NCI-H82 (cell line): Measurements from ENCODE around the gene FAT2.
A peak's percentile ranks its signal among the peaks of the same experiment; 100 is the strongest.
"Not testable (repeated sequence)": the region's sequence is repeated elsewhere in the genome, so short reads cannot be mapped to it uniquely, and the experiment has no call there.

Source experiments
- DNase-seq: peaks from one replicate; lab custom pipeline; 2025; lab: John Stamatoyannopoulos, UW

Gene FAT2

DNA sequence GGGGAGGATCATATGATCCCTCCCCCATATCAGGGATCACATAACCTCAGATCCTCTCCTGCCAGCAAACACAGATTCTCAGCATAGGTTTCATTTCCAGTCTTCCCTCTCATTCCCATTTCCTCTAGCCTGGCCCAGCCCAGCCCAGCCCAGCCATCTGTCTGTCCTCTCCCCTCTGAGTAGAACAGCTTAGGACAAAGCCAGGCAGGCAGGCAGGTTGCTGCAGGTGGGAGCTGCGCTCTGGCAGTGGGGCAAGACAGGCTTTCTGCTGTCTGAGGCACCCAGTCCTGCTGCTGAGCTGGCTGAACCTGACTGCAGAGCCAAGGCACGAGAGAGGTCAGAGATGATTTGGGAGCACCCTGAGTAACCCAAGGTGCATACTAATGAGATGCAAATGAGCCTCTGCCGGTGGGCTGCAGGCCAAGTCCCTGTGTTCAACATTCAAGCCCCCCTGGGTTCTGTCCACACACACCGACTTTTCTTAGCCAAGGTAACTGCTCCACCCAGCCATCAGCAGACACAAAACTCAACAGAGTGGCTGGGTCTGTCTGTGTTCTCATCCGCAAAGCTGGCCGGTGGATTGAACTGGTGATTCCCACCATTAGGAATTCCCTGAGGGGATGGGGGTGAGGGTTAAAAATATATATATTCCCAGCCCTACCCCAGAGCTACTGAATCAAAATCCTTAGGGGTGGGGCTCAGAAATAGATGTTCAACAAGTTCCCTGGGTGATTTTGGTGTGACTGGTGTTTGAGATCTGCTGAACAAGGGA is 9.1 kb downstream of the FAT2 start:
- peak; percentile 14 for DNase-seq

DNA sequence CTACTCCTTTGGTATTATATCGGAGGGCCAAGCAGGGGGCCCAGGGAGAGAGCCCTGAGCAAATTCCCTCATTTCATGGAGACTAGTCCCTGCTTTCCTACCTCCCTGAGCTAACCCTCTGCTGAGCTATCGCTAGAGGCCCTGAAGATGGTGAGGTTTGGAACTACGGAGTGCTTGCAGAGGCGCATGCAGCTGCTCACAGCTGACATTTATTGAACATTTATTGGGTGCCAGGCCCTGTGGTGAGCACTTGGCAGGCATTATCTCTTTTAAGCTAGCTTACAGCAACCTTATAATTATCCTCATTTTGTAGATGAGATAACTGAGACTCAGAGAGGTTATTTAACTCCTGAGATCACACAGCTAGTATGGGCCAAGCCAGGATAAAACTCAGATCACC is 9.8 kb downstream of the FAT2 start:
- DNase-seq: no peak

DNA sequence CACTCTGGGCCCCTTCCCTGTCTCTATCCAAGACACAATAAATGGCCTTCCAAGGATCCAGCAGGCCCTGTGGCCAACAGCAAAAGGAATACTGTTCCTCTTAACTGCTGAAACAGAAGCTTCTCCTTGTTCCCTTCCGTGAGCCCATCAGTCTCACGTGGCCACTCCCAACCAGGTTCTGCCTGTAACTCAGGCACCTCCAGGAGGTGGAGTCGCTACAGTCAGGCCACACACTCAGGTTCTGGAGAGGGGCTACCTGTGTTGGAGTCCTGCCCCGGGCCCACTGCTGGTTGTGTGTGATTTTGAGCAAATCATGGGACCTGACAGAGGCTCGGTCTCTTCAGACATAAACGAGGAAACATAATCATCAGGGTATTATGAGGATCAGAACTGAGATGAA is 10.3 kb downstream of the FAT2 start:
- DNase-seq: no peak

DNA sequence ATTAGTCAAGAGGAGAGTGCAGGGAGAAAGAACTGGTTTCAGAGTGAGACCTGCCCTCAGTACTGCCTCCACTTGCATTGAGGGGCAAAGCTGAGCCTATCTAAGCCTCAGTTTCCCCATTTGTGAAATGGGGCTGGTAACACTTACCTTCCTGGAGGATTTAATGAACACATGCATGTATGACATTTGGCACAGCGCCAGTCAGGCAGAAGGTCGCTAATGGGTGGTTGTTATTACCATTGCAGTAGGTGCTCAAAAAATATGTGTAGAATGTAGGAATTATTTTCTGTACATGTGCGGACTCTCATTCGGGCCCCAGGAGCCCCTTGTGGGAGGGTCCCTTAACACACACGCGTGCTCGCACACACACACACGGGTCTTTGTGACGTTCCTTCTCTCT is 10.9 kb downstream of the FAT2 start:
- DNase-seq: peak; percentile 19

DNA sequence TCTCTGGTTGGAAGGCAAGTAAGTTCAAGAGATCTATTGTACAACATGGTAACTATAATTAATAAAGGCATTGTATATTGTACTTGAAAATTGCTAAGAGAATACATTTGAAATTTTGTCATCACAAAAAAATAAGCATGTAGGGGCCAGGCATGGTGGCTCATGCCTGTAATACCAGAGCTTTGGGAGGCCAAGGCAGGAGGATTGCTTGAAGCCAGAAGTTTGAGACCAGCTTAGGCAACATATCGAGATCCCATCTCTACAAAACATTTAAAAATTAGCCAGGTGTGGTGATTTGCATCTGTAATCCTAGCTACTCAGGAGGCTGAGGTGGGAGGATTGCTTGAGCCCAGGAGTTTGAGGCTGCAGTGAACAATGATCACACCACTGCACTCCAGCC is 12.0 kb downstream of the FAT2 start:
- not testable (repeated sequence) for DNase-seq

DNA sequence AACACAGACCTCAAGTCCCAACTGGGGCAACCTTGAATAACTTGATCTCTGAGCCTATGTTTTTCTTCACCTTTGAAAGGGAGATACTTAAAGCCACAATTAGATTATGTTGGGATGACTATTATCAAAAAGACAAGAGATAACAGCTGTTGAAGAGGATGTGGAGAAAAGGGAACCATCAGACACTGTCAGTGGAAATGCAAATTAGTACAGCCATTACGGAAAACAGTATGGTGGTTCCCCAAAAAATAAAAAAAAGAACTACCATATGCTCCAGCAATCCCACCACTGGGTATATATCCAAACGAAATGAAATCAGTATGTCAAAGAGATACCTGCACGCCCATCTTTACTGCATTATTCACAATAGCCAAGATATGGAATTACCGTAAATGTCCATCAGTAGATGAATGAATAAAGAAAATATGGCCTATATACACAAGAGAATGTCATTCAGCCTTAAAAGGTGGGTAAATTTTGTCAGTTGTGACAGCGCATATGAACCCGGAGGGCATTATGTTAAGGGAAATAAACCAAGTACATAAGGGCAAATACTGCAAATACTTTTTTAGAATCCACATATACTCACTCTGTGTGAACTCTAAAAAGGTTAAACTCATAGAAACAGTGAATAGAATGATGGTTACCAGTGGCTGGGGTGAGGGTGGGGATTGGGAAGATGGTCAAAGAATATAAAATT is 12.7 kb downstream of the FAT2 start:
- no peak for DNase-seq

DNA sequence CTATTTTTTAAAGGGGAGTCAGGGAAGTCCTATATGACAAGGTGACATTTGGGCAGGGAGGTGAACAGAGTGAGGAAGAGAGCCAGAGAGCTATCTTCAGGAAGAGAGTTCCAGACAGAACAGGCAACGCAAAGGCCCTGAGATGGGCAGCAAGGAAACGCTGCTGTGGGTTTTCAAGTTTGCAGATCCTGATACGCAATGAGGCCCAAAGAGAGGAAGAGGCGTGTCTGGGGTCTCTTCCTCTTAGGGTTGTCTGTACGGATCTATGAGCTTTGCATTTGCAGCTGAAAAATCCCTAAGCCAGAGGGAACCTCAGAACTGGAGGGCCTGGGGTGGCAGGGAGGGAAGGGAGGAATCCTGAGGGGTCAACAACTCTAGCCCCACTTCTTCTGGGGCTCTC is 13.6 kb downstream of the FAT2 start:
- no peak for DNase-seq

DNA sequence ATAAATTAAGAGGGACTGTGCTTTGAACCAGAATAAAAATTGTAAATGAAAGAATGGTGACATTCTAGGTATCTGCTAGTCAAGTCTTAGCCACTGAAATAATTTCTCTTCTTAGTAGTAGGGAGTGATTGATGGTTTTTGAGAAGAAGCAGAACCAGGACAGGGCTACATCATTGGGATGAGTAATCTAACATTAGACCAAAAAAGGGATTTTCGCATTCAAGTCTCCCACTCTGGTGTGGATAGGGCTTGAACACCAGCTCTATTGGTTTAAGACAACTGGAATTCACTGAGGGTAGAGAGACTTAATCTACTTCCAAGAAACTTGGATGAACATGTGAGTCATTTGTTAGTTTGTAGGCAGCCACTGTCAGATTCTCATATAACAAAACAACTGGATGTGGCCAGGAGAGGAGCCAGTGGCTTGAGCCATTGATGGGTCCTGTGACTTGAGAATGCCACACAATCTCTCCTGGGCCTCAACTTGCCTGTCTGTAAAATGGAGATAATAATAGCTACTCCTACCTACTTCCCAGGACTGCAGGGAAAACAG is 16.6 kb downstream of the FAT2 start:
- DNase-seq: no peak

DNA sequence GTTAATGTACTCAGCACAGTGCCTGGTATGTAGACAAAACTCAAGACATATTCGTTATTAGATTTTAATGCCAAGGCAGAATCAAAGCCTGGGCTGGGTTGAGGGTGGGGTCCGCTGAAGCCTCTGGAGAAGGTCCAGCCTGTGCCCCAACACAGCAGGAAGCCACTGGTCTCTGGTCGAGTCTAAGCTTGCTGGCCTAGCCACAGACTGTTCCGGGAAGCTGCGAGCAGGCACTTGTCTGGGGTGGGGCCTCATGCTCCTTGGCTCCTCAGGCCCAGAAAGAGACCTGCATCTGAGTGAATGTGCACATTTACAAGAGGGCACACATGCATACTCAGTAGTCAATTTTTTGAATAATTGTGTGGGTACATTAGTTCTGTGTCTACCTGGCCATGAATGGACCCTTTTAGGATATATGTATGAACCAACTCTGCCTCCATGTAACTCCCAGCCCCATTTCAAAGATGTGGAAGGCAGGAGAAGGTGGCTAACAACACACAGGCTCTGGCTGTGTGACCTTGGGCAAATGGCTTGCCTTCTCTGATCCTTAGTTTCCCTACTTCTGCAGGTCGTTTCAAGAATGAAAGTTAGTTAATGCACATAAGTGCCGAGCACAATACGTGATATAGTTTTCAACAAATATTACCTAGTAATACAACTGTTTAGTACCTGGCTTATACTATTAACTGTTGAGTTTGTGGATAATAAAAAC is 18.3 kb downstream of the FAT2 start:
- DNase-seq: no peak

DNA sequence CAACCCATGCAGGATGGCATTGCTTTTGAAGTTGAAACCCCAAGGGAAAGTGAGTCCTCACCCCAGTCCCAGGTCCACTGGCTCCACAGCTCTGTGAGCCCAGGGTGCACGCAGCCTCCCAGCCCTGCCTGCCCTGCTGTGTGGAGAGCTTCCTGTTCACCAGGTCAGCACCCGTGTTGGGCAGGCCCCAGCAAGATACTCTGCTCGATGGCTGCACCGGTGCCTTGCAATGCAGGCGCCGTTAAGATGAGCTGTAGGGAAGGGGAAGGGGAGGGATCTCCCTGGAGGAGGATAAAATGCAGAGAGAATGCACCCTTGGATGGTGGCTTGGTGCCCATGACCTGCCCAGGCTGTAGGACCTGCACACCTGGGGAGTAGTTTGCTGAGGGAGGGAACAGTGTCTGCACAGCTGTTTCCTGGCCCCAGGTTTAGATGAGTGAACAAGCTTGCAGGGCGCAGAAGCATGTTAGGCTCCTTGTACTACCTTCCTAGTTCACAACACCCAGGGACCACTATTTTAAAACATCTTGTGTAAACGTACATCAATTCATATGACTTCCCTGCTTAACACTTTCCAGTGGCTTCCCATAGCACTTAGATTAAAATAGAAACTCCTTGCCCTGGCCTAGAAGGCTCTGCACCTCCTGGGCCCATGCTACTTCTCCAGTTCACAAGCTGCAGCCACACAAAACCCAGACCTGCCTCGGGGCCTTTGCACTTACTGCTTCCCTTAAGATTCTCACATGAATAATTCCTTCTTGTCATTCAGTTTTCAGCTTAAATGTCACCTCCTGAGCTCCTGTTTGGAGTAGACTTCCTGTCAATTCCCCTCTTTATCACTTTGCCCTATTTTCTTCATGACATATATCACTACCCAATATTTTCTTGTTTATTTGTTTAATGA is 19.6 kb downstream of the FAT2 start:
- no peak for DNase-seq

DNA sequence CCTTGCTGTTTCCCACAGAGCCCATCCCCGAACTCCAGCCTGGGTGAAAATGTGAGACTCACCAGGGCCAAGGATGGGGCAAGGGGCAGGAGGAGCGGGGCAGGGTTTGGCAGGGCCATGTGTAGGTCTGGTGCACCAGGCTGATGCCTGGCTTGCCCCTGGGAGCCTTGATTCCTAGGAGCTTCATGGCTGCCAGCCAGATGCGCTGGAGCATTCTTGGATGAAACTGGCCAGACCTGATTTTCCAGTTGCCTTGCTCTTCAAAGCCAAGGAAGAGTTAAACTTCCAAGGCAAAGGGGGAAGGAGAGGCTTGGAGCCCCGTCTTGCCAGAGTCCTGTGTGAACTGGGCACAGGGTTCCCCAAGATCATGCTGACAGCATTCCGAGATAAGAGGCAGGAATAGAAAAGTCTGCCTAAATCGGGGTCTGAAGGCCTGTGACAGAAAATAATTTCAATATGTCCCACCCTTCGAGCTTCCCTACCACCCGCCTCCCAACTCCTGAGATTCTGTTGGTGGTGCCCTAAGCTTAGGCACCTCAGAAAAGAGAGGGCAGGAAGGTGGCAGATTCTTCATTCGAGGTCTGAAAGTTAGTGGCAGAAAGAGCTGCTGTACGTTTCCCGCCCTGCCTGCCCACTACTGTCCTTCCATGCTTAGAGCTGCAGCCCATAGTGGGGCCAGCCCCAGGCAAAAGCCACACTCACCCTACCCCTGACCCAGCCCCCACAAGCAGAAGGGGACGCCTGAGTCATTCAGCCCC is 20.4 kb downstream of the FAT2 start:
- no peak for DNase-seq

DNA sequence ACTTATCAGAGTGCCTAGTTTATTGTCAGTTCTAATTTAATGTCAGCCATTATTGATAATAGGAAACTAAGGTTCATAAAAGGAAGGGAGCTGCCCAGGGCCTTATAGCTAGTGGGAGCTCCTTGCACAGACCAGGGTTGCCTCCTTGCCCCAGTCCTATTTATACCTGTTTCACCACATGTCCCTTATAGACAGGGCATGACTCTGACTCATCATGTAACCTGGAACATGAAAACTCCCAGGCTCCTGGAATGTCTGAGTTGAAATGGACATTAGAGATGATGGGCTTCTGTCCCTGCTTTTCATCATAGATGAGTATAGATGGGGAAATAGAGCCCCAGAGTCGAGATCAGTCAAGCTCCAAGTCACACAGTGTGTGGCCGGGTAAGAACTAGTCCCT is 21.1 kb downstream of the FAT2 start:
- no peak for DNase-seq

DNA sequence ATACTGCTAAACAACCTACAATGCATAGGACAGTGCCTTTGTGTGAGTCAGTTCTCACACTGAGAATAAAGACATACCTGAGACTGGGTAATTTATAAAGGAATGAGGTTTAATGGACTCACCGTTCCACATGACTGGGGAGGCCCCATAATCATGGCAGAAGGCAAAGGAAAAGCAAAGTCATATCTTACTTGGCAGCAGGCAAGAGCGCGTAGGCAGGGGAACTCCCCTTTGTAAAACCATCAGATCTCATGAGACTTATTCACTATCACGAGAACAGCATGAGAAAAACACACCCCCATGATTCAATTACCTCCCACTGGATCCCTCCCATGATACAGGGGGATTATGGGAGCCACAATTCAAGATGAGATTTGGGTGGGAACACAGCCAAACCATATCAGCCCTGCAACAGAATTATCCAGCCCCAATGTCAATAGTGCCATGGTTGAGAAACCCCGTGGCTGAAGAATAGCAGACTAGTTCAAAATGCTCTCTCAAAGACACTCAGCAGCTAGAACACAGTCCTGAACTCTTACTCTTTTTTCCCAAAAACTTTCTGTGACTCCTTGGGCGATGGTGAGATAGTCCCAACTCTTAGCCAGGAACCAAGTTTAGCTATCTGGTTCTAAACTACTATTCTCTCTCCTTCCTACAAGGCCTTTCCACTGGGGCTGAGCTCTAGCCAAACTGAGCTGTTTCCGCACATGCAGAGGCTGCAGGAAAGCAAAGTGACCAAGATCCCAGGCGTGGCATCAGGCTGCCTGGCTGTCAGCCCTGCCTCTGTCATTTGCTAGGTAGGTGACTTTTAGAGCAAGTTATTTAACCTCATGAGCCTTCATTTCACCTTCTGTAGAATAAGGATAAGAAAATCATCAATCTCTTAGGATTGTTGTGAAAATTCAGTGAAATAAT is 21.7 kb downstream of the FAT2 start:
- DNase-seq: no peak

DNA sequence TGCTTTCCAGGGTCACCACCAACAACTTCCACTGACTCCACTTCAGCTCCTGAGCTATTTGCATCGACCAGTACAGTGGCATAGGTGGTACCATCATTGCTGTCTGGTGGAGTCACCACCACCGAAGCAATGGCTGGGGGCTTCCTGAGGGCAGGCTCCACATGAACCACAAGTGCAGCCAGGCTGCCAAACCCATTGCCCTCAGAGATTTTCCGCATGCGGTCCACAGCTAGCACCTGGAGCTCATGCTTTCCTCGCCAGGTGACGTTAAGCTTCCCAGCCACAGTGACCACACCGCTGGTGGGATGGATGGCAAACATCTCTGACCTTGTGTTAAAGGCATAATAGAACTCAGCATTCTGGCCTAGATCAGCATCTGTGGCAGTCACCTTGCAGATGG is 23.1 kb downstream of the FAT2 start:
- DNase-seq: no peak

DNA sequence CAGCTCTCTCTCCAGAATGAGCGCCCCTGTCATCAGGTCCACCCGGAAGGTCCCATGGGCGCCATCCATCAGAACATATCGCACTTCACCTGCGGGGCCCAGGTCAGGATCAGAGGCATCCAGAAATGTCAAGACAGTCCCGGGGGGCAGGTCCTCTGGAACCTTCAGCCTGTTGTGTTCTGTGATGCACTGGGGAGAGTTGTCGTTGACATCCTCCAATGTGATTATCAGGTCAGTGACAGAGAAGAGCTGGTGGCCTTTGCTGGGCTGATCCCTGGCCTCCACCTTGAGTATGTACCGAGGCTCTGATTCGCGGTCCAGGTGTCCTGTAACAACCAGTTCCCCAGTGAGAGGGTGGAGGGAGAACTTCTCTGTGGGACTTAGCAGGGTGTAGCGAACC is 25.2 kb downstream of the FAT2 start:
- no peak for DNase-seq

DNA sequence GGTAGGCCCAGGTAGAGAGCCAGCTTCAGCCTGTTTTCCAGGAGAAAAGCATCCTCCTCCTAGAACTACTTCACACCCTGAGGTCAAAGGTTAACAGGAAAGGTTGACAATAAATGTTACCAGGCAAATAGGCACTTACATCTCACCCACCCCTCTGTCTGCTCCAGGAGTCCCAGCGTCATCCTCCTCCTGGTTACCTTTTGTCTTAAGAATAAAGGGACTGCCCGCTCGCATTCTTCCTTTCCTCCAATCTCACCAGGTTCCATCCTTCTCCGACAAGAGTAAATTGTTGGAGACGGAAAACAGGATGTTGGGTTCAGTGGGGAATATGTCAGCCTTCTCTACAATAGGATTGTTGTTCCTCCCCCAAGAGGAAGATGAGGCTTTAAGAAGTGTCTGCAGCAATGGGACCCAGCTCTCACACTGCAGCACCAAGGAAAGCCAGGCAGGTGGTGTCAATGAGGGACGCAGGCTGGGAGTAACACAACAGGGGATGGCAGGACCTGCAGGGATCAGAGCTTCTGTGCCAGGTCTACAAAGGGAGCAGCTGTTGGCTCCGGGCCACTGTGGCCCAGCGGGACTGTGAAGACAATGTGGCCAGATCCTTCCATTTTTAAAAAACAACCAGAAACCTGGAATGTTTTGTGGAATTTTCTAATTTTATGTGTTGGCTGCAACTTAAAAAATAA is 29.0 kb downstream of the FAT2 start:
- DNase-seq: no peak

DNA sequence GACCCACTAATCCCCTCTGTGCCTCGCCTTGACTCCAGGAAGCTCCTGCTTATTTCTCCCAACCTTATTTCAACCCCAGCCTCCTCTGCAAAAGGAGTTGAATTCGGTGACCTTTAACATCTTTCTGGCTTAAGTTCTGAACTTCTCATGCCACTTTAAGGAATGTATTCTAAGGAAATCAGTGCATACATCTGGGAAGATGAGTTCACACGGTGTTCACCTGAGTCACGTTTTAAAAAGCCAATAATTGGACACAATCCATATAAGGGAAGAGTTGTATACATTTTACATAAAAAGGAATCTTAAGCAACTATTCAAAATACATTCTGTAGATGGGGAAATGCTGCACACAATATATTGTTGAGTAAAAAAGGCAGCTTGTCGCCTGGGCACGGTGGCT is 33.2 kb downstream of the FAT2 start:
- no peak for DNase-seq

DNA sequence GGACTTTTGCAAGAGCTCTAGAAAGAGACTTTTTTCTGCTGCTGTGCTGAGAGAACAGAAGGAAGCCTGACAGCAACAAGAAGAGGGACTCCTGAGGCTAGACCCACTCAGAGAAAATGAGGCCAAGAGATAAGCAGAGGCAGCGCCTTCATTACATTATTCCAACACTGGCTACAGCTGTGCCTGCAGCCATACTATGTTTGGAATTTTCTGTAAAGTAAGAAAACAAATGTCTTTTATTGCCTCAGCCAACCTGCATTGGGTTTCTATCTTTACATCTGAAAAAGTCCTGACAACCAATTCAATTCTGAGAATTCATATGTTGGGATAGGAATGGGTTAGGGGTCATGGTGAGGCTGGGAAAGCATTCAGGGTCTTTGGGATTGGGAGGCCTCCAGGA is 33.7 kb downstream of the FAT2 start:
- DNase-seq: no peak

DNA sequence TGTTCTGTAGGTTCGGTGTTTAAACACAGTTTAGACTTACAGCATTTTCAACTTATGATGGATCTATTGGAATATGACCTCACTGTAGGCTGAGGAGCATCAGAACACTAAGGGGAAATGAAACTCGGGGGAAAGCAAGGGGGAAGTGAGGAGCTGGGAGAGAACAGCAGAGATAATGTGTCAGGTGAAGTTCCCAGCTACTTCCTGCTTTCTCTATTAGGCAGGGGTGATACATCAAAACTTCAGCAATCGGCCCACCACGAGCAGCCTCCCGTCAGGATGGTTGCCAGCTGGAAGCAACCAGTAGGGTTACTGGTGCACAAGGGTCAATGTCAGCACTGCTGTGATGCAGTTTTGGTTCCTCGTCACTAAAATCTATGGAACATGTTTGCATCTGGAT is 34.3 kb downstream of the FAT2 start:
- DNase-seq: no peak
